ACC112 (cell line): ENCODE data around the gene ARHGAP23.

Experiments used
- H2AFZ ChIP-seq: fragments of 200-600 bp; sonication (generic); one replicate; pipeline ENCODE4 v1.6.0; 2017; ENCODE audit warnings: antibody characterized with exemption, low read length; ENCODE audit not compliant: unreplicated experiment
- H3K27ac ChIP-seq: fragments of 200-600 bp; sonication (generic); 2 replicates; pipeline ENCODE4 v1.5.1; 2014; ENCODE audit warnings: low read depth, mild to moderate bottlenecking, antibody characterized with exemption, low read length, moderate library complexity
- H3K27me3 ChIP-seq: fragments of 200-600 bp; sonication (generic); 2 replicates; pipeline ENCODE4 v1.6.1; 2014; ENCODE audit warnings: mild to moderate bottlenecking, antibody characterized with exemption, low read length, moderate library complexity, mixed read lengths; ENCODE audit not compliant: insufficient read depth
- H3K36me3 ChIP-seq: fragments of 200-600 bp; sonication (generic); 2 replicates; pipeline ENCODE4 v1.6.1; 2016; ENCODE audit warnings: mild to moderate bottlenecking, antibody characterized with exemption, low read length, moderate library complexity, mixed read lengths; ENCODE audit not compliant: insufficient read depth
- H3K4me1 ChIP-seq: fragments of 200-600 bp; sonication (generic); one replicate; pipeline ENCODE4 v1.6.1; 2016; ENCODE audit warnings: low read length, mixed read lengths; ENCODE audit not compliant: insufficient read depth, unreplicated experiment, control insufficient read depth
- H3K4me3 ChIP-seq: fragments of 200-600 bp; sonication (generic); 2 replicates; pipeline ENCODE4 v1.5.1; 2014; ENCODE audit warnings: mild to moderate bottlenecking, low read depth, low read length
- H3K79me2 ChIP-seq: fragments of 200-600 bp; sonication (generic); one replicate; pipeline ENCODE4 v1.6.0; 2016; ENCODE audit warnings: low read length; ENCODE audit not compliant: control insufficient read depth, unreplicated experiment, insufficient read depth

Gene ARHGAP23

DNA sequence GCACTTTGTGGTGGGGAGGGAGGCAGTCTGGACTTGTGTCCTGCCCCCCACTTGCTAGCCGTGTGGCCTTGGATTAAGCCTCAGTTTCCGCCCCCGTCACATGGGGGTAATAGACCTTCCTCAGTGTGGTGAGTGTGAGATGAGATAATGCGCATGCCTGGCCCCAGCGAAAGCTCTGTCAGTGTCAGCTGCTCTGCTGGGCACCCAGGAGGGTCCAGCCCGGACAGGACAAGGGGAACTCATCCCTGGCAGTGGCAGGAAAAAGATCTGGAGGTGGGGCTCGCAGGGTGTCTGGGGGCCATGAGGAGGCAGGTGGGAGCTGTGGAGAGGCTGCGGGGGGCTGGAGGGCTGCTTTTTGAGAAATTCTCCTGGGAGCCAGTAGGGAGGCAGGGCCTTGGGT is 114.0 kb downstream of the ARHGAP23 start:
- H3K4me3 ChIP-seq: no peak overlapping the region
- no peaks in the 10 kb centered on the region for H3K27me3 ChIP-seq

GRCh38 chr17:38543403-38544174 is 115.3 kb downstream of the ARHGAP23 start:
- Histone ChIP-seq H3K79me2 (no peaks in the 10 kb centered on the region), H2AFZ (no peak overlapping the region), H3K27ac (no peak overlapping the region), H3K27me3 (no peaks in the 10 kb centered on the region), H3K4me3 (no peak overlapping the region), H3K4me1 (no peaks in the 10 kb centered on the region), H3K36me3 (no peaks in the 10 kb centered on the region)

More for the DNA sequence above, 114.0 kb downstream of the ARHGAP23 start:
- no peak overlapping the region for H3K27ac ChIP-seq
- no peaks in the 10 kb centered on the region for H3K4me1 ChIP-seq
- no peaks in the 10 kb centered on the region for H3K79me2 ChIP-seq
- no peak overlapping the region for H2AFZ ChIP-seq
- H3K36me3 ChIP-seq: no peaks in the 10 kb centered on the region

- Histone ChIP-seq H3K27ac (no peak overlapping the region), H3K36me3 (no peaks in the 10 kb centered on the region), H3K4me3 (no peak overlapping the region), H2AFZ (no peak overlapping the region), H3K79me2 (no peaks in the 10 kb centered on the region), H3K27me3 (no peaks in the 10 kb centered on the region), H3K4me1 (no peaks in the 10 kb centered on the region)
These were observed 116.0 kb downstream of the ARHGAP23 start for GRCh38 chr17:38544175-38544838.

DNA sequence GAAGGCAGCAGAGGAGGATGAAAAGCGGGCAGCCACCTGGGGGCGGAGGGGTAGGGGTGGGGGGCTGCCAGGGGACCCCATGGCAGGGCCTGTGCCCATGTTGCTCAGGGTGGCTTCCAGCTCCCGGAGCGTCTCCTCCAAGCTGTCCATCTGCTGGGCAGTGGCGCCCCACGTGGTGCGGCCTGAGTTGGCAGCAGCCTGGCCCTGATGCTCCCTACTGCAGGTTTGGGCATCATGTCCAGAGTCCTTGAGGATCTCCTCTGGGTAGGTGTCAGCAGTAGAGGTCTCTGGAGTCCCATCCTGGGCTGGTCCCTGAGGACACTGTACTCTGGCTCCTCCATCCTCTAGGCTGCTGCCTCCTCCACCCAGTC is 116.6 kb downstream of the ARHGAP23 start:
- H3K27ac ChIP-seq: no peak overlapping the region
- no peaks in the 10 kb centered on the region for H3K27me3 ChIP-seq
- no peaks in the 10 kb centered on the region for H3K79me2 ChIP-seq
- no peak overlapping the region for H3K4me3 ChIP-seq
- H2AFZ ChIP-seq: no peak overlapping the region
- no peaks in the 10 kb centered on the region for H3K36me3 ChIP-seq
- no peaks in the 10 kb centered on the region for H3K4me1 ChIP-seq

- Histone ChIP-seq H3K36me3 (no peaks in the 10 kb centered on the region), H3K4me3 (no peak overlapping the region), H2AFZ (no peak overlapping the region), H3K27me3 (no peaks in the 10 kb centered on the region), H3K4me1 (peaks cover 3% of the 10 kb centered on the region), H3K79me2 (no peaks in the 10 kb centered on the region), H3K27ac (no peak overlapping the region)
These were observed 117.4 kb downstream of the ARHGAP23 start for GRCh38 chr17:38545531-38546225.

GRCh38 chr17:38546396-38546795 is 118.1 kb downstream of the ARHGAP23 start:
- H3K4me1 ChIP-seq: peaks cover 8% of the 10 kb centered on the region
- H3K79me2 ChIP-seq: no peaks in the 10 kb centered on the region
- H3K27me3 ChIP-seq: no peaks in the 10 kb centered on the region
- H2AFZ ChIP-seq: no peak overlapping the region
- no peak overlapping the region for H3K4me3 ChIP-seq
- no peaks in the 10 kb centered on the region for H3K36me3 ChIP-seq
- H3K27ac ChIP-seq: no peak overlapping the region

- no peak overlapping the region for H2AFZ ChIP-seq
- no peaks in the 10 kb centered on the region for H3K27me3 ChIP-seq
- no peak overlapping the region for H3K27ac ChIP-seq
- no peaks in the 10 kb centered on the region for H3K36me3 ChIP-seq
- H3K4me3 ChIP-seq: no peak overlapping the region
- no peaks in the 10 kb centered on the region for H3K79me2 ChIP-seq
- H3K4me1 ChIP-seq: peaks cover 8% of the 10 kb centered on the region
These were observed 119.2 kb downstream of the ARHGAP23 start for GRCh38 chr17:38547444-38547843.

DNA sequence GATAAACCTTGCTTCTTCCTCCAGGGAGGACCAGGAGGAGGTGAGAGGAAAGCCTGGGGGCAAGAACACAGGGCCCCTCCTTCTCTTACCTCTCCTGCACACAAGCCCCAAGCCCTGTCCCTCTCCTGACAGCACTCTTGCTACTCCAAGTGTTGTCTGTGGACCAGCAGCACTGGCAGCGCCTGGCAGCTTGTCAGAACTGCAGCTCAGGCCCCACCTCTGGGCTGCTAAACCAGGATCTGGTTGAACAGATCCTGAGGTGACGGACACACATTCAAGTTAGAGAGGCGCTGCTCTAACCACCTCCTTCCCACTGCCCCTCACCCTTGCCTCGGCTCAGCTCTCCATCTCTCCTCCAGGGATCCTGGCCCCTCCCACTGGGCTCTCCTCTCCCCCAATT is 121.0 kb downstream of the ARHGAP23 start:
- Histone ChIP-seq H3K79me2 (no peaks in the 10 kb centered on the region), H3K4me3 (no peak overlapping the region), H3K4me1 (peaks cover 8% of the 10 kb centered on the region), H3K27me3 (no peaks in the 10 kb centered on the region), H3K27ac (no peak overlapping the region), H3K36me3 (no peaks in the 10 kb centered on the region), H2AFZ (no peak overlapping the region)

GRCh38 chr17:38550661-38551060 is 122.4 kb downstream of the ARHGAP23 start:
- Histone ChIP-seq H2AFZ (no peak overlapping the region), H3K4me1 (peaks cover 8% of the 10 kb centered on the region), H3K4me3 (no peak overlapping the region)

GRCh38 chr17:38551121-38551520 is 122.9 kb downstream of the ARHGAP23 start:
- Histone ChIP-seq H3K36me3 (no peaks in the 10 kb centered on the region), H3K27ac (no peak overlapping the region), H3K4me1 (peaks cover 8% of the 10 kb centered on the region), H2AFZ (no peak overlapping the region), H3K4me3 (no peak overlapping the region), H3K79me2 (no peaks in the 10 kb centered on the region), H3K27me3 (no peaks in the 10 kb centered on the region)

More at GRCh38 chr17:38550661-38551060, 122.4 kb downstream of the ARHGAP23 start:
- Histone ChIP-seq H3K79me2 (no peaks in the 10 kb centered on the region), H3K36me3 (no peaks in the 10 kb centered on the region), H3K27ac (no peak overlapping the region), H3K27me3 (no peaks in the 10 kb centered on the region)
